Measurements from ENCODE around the gene PTGS1.

Gene PTGS1

GRCh38 chr9:122398371-122398924, 27.6 kb downstream of the PTGS1 start:
- TF ChIP-seq, protein P1, sequence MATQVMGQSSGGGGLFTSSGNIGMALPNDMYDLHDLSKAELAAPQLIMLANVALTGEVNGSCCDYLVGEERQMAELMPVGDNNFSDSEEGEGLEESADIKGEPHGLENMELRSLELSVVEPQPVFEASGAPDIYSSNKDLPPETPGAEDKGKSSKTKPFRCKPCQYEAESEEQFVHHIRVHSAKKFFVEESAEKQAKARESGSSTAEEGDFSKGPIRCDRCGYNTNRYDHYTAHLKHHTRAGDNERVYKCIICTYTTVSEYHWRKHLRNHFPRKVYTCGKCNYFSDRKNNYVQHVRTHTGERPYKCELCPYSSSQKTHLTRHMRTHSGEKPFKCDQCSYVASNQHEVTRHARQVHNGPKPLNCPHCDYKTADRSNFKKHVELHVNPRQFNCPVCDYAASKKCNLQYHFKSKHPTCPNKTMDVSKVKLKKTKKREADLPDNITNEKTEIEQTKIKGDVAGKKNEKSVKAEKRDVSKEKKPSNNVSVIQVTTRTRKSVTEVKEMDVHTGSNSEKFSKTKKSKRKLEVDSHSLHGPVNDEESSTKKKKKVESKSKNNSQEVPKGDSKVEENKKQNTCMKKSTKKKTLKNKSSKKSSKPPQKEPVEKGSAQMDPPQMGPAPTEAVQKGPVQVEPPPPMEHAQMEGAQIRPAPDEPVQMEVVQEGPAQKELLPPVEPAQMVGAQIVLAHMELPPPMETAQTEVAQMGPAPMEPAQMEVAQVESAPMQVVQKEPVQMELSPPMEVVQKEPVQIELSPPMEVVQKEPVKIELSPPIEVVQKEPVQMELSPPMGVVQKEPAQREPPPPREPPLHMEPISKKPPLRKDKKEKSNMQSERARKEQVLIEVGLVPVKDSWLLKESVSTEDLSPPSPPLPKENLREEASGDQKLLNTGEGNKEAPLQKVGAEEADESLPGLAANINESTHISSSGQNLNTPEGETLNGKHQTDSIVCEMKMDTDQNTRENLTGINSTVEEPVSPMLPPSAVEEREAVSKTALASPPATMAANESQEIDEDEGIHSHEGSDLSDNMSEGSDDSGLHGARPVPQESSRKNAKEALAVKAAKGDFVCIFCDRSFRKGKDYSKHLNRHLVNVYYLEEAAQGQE (IDR thresholded peaks at IDR 0.05; ENCODE audit: insufficient read depth in 1 of 2, low read depth in 2 of 2, low read length in 2 of 2): no peak
- TF ChIP-seq TAF1 (IDR thresholded peaks at IDR 0.05; ENCODE audit: borderline replicate concordance, insufficient read depth, low read length): no peak

GRCh38 chr9:122401896-122402295, 31.1 kb downstream of the PTGS1 start:
- TF ChIP-seq SIN3A (IDR thresholded peaks at IDR 0.05; ENCODE audit: borderline replicate concordance, insufficient read depth, low read length): no peak

DNA sequence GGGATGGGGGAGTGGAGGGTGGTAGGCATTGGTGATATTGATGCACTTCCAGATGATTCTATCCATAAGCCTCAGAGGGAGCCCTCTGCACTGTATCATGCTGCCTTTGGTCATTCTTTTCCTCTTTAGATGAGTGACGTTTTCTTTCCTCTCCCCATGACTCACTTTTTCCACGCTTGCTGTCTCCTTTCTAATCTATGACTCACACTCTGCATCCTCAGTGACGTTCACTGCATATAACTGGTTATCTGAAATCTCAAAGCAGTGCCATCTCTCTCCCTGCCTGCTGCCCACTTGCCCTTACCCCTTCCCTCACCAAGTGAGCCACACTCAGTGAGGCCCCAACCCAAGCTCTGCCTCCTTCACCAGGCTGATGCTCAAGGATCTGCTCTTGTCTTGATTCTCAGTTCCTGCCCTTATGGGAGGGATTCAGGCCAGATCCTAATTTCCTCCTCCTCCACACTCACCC, 31.6 kb downstream of the PTGS1 start:
- TF ChIP-seq, protein P1 (IDR thresholded peaks at IDR 0.05; ENCODE audit: insufficient read depth in 1 of 2, low read depth in 2 of 2, low read length in 2 of 2): 0 out of 4 replicates have a peak, but pooled peaks of 1 of the 2 experiments have one; percentile 16
- no peak for TF ChIP-seq TAF1 (IDR thresholded peaks at IDR 0.05; ENCODE audit: borderline replicate concordance, insufficient read depth, low read length)

GRCh38 chr9:122402874-122403273, 32.0 kb downstream of the PTGS1 start:
- TF ChIP-seq POLR2AphosphoS5 (IDR thresholded peaks at IDR 0.05; ENCODE audit: low read depth, low read length) (no peak), TAF1 (IDR thresholded peaks at IDR 0.05; ENCODE audit: borderline replicate concordance, insufficient read depth, low read length) (no peak), SIN3A (IDR thresholded peaks at IDR 0.05; ENCODE audit: borderline replicate concordance, insufficient read depth, low read length) (no peak), FOXP2 (optimal IDR thresholded peaks at IDR 0.05; ENCODE audit: borderline replicate concordance, extremely low read depth, extremely low read length, insufficient read depth) (no peak)
- TF ChIP-seq, protein P1 (IDR thresholded peaks at IDR 0.05; ENCODE audit: insufficient read depth in 1 of 2, low read depth in 2 of 2, low read length in 2 of 2): no peak

DNA sequence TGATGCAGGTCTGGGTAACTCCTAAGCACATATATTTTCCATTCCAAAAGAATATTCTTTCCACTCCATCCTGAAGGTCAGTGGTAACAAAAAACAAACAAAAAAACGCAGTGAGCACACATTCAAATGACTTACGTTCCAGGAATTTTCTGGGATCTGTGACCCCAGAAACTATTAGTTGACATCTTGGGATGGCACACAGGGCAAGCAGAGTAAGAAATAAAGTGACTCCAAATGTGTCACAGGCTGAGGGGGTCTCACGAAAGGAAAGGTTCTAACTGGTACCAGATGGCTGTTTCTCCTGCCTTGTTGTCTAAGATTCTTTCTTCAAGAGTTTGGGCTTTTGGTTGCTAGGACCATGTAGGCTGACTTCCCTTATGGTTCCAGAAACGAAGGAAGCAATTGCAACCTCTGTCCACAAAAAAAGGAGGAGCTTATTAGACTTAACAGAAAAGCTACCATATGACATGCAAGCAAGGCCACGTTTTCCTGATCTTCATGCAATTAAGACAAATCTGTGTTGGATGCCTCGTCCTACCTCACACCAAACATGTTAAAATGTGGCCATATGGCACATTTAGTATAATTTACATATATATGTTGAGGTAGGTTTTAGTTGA, 32.7 kb downstream of the PTGS1 start:
- TF ChIP-seq FOXP2 (optimal IDR thresholded peaks at IDR 0.05; ENCODE audit: borderline replicate concordance, extremely low read depth, extremely low read length, insufficient read depth) (no peak), POLR2AphosphoS5 (IDR thresholded peaks at IDR 0.05; ENCODE audit: low read depth, low read length) (no peak), SIN3A (IDR thresholded peaks at IDR 0.05; ENCODE audit: borderline replicate concordance, insufficient read depth, low read length) (no peak)
- TF ChIP-seq, protein P1 (IDR thresholded peaks at IDR 0.05; ENCODE audit: insufficient read depth in 1 of 2, low read depth in 2 of 2, low read length in 2 of 2): no peak
